K562 (cell line): ENCODE data around the gene ITGA6. TPM values are rescaled to one million over a fixed set of nuclear protein-coding genes. Genes with fewer than 3 reads are reported as not detected.

ENCODE experiments used
- ATAC-seq: fragments of 200-7000 bp; cut with Tn5 transposase; 3 replicates; pipeline ENCODE4 v1.9.1; 2020; ENCODE audit warnings: moderate library complexity
- BruUV-seq: library from RNA; stranded (reverse); fragments of 400-500 nt; replicated peaks from 2 replicates; lab custom pipeline; 2021; lab: Mats Ljungman, UMichigan
- CTCF ChIA-PET: fragments of 300-600 bp; formaldehyde crosslinking; extraction: SDS; loops from one replicate; lab custom pipeline; 2021; ENCODE audit warnings: low intra/inter-chr PET ratio; lab: Yijun Ruan, JAX
- POLR2A ChIA-PET: fragments of 300-600, 350-650 bp; sonication (Branson Sonifier 250); formaldehyde crosslinking; extraction: SDS; loops from one replicate; lab custom pipeline; 2021; ENCODE audit warnings: antibody characterized with exemption, inconsistent platforms; lab: Yijun Ruan, JAX
- DNase-seq, 4 experiments: peaks; one replicate each; pipeline versions ENCODE4 v3.0.0 to v3.0.0-alpha.2; 2011 to 2018; ENCODE audit warnings: low spot score in 3 of 4, mixed read lengths in 3 of 4; ENCODE audit errors: extremely low read depth in 1 of 4
- FAIRE-seq: peaks from 2 replicates; lab custom pipeline; 2011; peaks lifted over from hg19 to GRCh38; lab: Jason Lieb, UNC
- H2AFZ ChIP-seq: 2 replicates; pipeline ENCODE4 v1.6.0; 2011; ENCODE audit warnings: low read depth, low read length, control low read depth, inconsistent platforms
- H3K27ac ChIP-seq: fragments of 200-600 bp; 3 replicates; pipeline ENCODE4 v1.8.0; 2011; ENCODE audit warnings: low read depth, mild to moderate bottlenecking, control low read depth, inconsistent platforms, low read length, moderate library complexity, mixed read lengths; ENCODE audit errors: extremely low read depth
- H3K27me3 ChIP-seq, 2 experiments: fragments of 300-600 bp in 1 of 2; 2 replicates in 1 of 2; 3 replicates in 1 of 2; pipeline versions ENCODE4 v1.6.0 to v1.8.0; 2011; ENCODE audit warnings: inconsistent platforms in 2 of 2, low read length in 2 of 2, mild to moderate bottlenecking in 1 of 2, mixed read lengths in 1 of 2, moderate library complexity in 1 of 2; ENCODE audit not compliant: control insufficient read depth in 2 of 2, insufficient read depth in 2 of 2
- H3K36me3 ChIP-seq: fragments of 300-600 bp; 3 replicates; pipeline ENCODE4 v1.8.0; 2011; ENCODE audit warnings: mild to moderate bottlenecking, low read length, inconsistent platforms; ENCODE audit not compliant: control insufficient read depth, insufficient read depth
- H3K4me1 ChIP-seq, 2 experiments: fragments of 200-600 bp in 1 of 2; replicated peaks in 1 of 2; 2 replicates in 1 of 2; 3 replicates in 1 of 2; pipeline versions ENCODE4 v1.5.1 to v1.8.0; 2011; ENCODE audit warnings: inconsistent platforms in 2 of 2, low read length in 2 of 2, mild to moderate bottlenecking in 1 of 2, mixed read lengths in 1 of 2, moderate library complexity in 1 of 2; ENCODE audit not compliant: control insufficient read depth in 2 of 2, insufficient read depth in 2 of 2
- H3K4me2 ChIP-seq: 2 replicates; pipeline ENCODE4 v1.6.1; 2011; ENCODE audit warnings: low read length, control low read depth, inconsistent platforms, mixed read lengths; ENCODE audit not compliant: insufficient read depth
- H3K4me3 ChIP-seq: fragments of 200-600 bp; sonication (generic), shearing (Covaris generic); 2 replicates; pipeline ENCODE4 v1.5.1; 2016; ENCODE audit warnings: control low read depth, inconsistent platforms
- H3K79me2 ChIP-seq: fragments of 200-600 bp; 3 replicates; pipeline ENCODE4 v1.8.0; 2011; ENCODE audit warnings: low read length, inconsistent platforms; ENCODE audit not compliant: control insufficient read depth, insufficient read depth
- H3K9ac ChIP-seq, 2 experiments: 2 replicates each; pipeline versions ENCODE4 v1.6.0 to v1.6.1; 2011; ENCODE audit warnings: low read depth in 2 of 2, low read length in 2 of 2, control low read depth in 1 of 2, inconsistent platforms in 1 of 2, mild to moderate bottlenecking in 1 of 2, mixed read lengths in 1 of 2; ENCODE audit not compliant: insufficient read depth in 1 of 2
- H3K9me1 ChIP-seq: one replicate; pipeline ENCODE4 v1.6.0; 2011; ENCODE audit warnings: inconsistent platforms, mild to moderate bottlenecking, low read length, moderate library complexity; ENCODE audit not compliant: control insufficient read depth, insufficient read depth
- H3K9me3 ChIP-seq: replicated peaks from 2 replicates; pipeline ENCODE4 v1.5.1; 2011; ENCODE audit warnings: low read depth, low read length, inconsistent platforms; ENCODE audit not compliant: control insufficient read depth, insufficient read depth
- H4K20me1 ChIP-seq: replicated peaks from 2 replicates; pipeline ENCODE4 v1.6.1; 2011; ENCODE audit warnings: low read length, inconsistent platforms, mixed read lengths; ENCODE audit not compliant: control insufficient read depth, insufficient read depth
- C11orf30 ChIP-seq: fragments of 450-650 bp; IDR thresholded peaks from 2 replicates; pipeline ENCODE4 v1.6.1; 2016; ENCODE audit warnings: low read depth, mild to moderate bottlenecking
- IRF9 ChIP-seq: fragments of 450-650 bp; IDR thresholded peaks from 2 replicates; pipeline ENCODE4 v1.6.1; 2016; ENCODE audit warnings: missing biosample characterization, missing genetic modification characterization
- MAFF ChIP-seq: IDR thresholded peaks from 2 replicates; pipeline ENCODE4 v1.6.1; 2012; ENCODE audit warnings: low read length, improper control_type of control experiment
- MAFG ChIP-seq: fragments of 450-650 bp; conservative IDR thresholded peaks from 2 replicates; pipeline ENCODE4 v1.6.1; 2016; ENCODE audit warnings: missing genetic modification characterization, missing compliant biosample characterization
- MAFK ChIP-seq: IDR thresholded peaks from 2 replicates; pipeline ENCODE4 v1.6.1; 2011; ENCODE audit warnings: low read length, improper control_type of control experiment
- NBN ChIP-seq: fragments of 450-650 bp; IDR thresholded peaks from 2 replicates; pipeline ENCODE4 v1.6.1; 2016; ENCODE audit warnings: low read depth, mild to moderate bottlenecking
- ZNF165 ChIP-seq: fragments of 250-450 bp; sonication (Bioruptor Pico); IDR thresholded peaks from 2 replicates; pipeline ENCODE4 v1.4.0; 2020; ENCODE audit warnings: borderline replicate concordance
- ZNF316 ChIP-seq: fragments of 450-650 bp; IDR thresholded peaks from 2 replicates; pipeline ENCODE4 v1.6.1; 2016
- WGBS: fragments of 100-300 bp; shearing (Covaris generic); methylation state at CpG from one replicate; pipeline ENCODE4 v1.1.6; 2016; ENCODE audit warnings: low coverage, mixed read lengths; ENCODE audit not compliant: insufficient coverage; ENCODE audit errors: missing lambda C conversion rate; 5-methylcytosine and 5-hydroxymethylcytosine counted together
- in situ Hi-C: fragments of 300-500 bp; cut with MboI; formaldehyde crosslinking; loops from 4 replicates; pipeline ENCODE4 v1.15.0; 2018; ENCODE audit warnings: inconsistent platforms, mixed read lengths
- intact Hi-C: fragments of 100-400 bp; cut with micrococcal nuclease; formaldehyde crosslinking; loops from 2 replicates; pipeline ENCODE4 v1.14.2; 2022
- polyA plus RNA-seq, 8 experiments: library from polyadenylated mRNA; depleted of rRNA in 4 of 8; stranded (reverse) in 5 of 8; unstranded in 3 of 8; fragments of >200 nt; fragmentation: Nextera tagmentation in 2 of 8; fragmentation: Illumina TruSeq in 1 of 8; extraction: Ambion mirVana in 2 of 8; extraction: Trizol in 1 of 8; gene quantifications; 2 replicates each; pipeline versions ENCODE4 v1.2.1 to v1.2.3, GENCODE V29; 2011 to 2014; ENCODE audit warnings: inconsistent platforms in 1 of 8, missing spikeins in 1 of 8
- total RNA-seq, 7 experiments: library from RNA; depleted of rRNA in 6 of 7; stranded (reverse); fragments of >200 nt in 6 of 7; fragmentation: Illumina TruSeq in 2 of 7; extraction: Trizol in 2 of 7; gene quantifications; 2 replicates each; pipeline versions ENCODE4 v1.2.1 to v1.2.3, GENCODE V29; 2011 to 2021; ENCODE audit warnings: low replicate concordance in 1 of 7

The ITGA6 gene
- total and polyA plus RNA-seq, 9 of the 15 experiments (the other 6 are each of a cell fraction or from before 2014, with no cell fraction given) = 0.01 to 0.29 (median 0.05) TPM; not detected in 5

- POLR2A ChIA-PET = interaction anchor here (0.7 to 1.2 kb wide), 2 partner anchors 9 to 124 kb away, joined by 3 read pairs; partner anchors contain the start of gene PDK1
- in situ Hi-C loops = no loop called here
- Histone ChIP-seq H4K20me1 (no peaks in the 10 kb centered on the region), H3K4me1 (peaks cover 0 to 15% of the 10 kb centered on the region in 2 experiments; a peak in 2 of 5 replicates), H2AFZ (no peak overlapping the region), H3K4me2 (no peak overlapping the region), H3K9me3 (no peaks in the 10 kb centered on the region), H3K36me3 (no peaks in the 10 kb centered on the region), H3K9me1 (no peaks in the 10 kb centered on the region), H3K9ac (no peak overlapping the region), H3K79me2 (no peaks in the 10 kb centered on the region), H3K27me3 (peaks cover 36 to 57% of the 10 kb centered on the region in 2 experiments), H3K4me3 (no peak overlapping the region), H3K27ac (no peak overlapping the region)
- 0% methylated on average over 2 of the region's 2 CpGs for WGBS
- TF ChIP-seq IRF9 (tag) (no peak), C11orf30 (peak; percentile 81), MAFG (tag) (peak; percentile 81), MAFK (peak; percentile 83), ZNF316 (peak; percentile 91), MAFF (peak; percentile 87), NBN (no peak), ZNF165 (CRISPR knock-in tag) (no peak)
- CTCF ChIA-PET = no interaction called here
- intact Hi-C loops = no loop called here
- FAIRE-seq = no peak
- no TSS peak for BruUV-seq
- no peak for DNase-seq
- no peak for ATAC-seq
Measured at GRCh38 chr2:172431993-172432392, 4.6 kb downstream of the ITGA6 start.
